Measurements from ENCODE around the gene MAIP1. TPM values are rescaled to one million over a fixed set of nuclear protein-coding genes. Genes with fewer than 3 reads are reported as not detected.

The MAIP1 gene
- polyA plus RNA-seq, 1 of the 3 experiments (the other 2 are of a cell fraction), result 11.5 TPM

DNA sequence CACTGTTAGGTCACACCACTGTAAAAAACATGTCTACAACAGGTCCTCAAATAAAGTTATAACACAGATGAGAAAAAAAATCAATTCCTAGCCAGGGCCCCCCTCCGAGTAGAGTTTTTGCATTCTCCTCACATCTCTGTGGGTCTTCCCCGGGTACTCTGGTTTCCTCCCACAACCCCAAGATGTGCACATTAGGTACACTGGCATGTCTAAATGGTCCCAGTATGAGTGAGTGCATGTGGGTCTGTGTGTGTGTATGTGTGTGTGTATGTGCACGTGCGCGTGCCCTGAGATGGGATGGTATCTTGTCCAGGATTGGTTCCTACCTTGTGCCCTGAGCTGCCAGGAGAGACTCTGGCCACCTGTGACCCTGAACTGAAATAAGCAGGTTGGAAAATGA is 5.0 kb upstream of the MAIP1 start:
- CTCF ChIA-PET, result interaction anchor here (0.8 to 0.9 kb wide), 2 partner anchors 8 to 10 kb away, joined by 3 read pairs; no protein-coding TSS in a partner anchor

More for the DNA sequence above, 5.0 kb upstream of the MAIP1 start:
- 97% methylated on average over 5 of the region's 5 CpGs for whole genome bisulfite sequencing (ENCODE audit: low lambda C conversion rate)
- no peaks in the 10 kb centered on the region; the same call in 1 of the 2 replicates for H4K20me1 ChIP-seq (ENCODE audit: insufficient read depth)
- peaks cover 63% of the 10 kb centered on the region for H3K79me2 ChIP-seq (ENCODE audit: insufficient read depth)
- TF ChIP-seq CTCF (IDR thresholded peaks at IDR 0.05) (no peak), MEF2A (IDR thresholded peaks at IDR 0.05; ENCODE audit: borderline replicate concordance, low read depth) (no peak), TAF1 (IDR thresholded peaks at IDR 0.05; ENCODE audit: borderline replicate concordance, low read depth, low read length) (no peak), RAD21 (IDR thresholded peaks at IDR 0.05; ENCODE audit: low read length) (no peak), JUND (IDR thresholded peaks at IDR 0.05) (no peak), PBX3 (IDR thresholded peaks at IDR 0.05) (no peak), TEAD4 (IDR thresholded peaks at IDR 0.05; ENCODE audit: borderline replicate concordance, insufficient read depth) (no peak), EP300 (IDR thresholded peaks at IDR 0.05; ENCODE audit: borderline replicate concordance in 1 of 2, low read depth in 1 of 2, low read length in 1 of 2) (no peak), RFX5 (IDR thresholded peaks at IDR 0.05; ENCODE audit: low read length) (no peak), USF2 (IDR thresholded peaks at IDR 0.05; ENCODE audit: borderline replicate concordance, low read depth, low read length) (no peak), FOXM1 (IDR thresholded peaks at IDR 0.05; ENCODE audit: low read depth) (no peak), MXI1 (IDR thresholded peaks at IDR 0.05; ENCODE audit: low read depth, low read length) (no peak), FOSL2 (IDR thresholded peaks at IDR 0.05; ENCODE audit: borderline replicate concordance, low read depth) (no peak)
- TF ChIP-seq, protein P1, sequence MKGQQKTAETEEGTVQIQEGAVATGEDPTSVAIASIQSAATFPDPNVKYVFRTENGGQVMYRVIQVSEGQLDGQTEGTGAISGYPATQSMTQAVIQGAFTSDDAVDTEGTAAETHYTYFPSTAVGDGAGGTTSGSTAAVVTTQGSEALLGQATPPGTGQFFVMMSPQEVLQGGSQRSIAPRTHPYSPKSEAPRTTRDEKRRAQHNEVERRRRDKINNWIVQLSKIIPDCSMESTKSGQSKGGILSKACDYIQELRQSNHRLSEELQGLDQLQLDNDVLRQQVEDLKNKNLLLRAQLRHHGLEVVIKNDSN (IDR thresholded peaks at IDR 0.05; ENCODE audit: borderline replicate concordance, low read depth), result no peak
- H3F3A ChIP-seq (replicated peaks; ENCODE audit: insufficient read depth), result peaks cover 23% of the 10 kb centered on the region
- H3K36me3 ChIP-seq (replicated peaks in 1 of 2; ENCODE audit: control insufficient read depth in 1 of 2, insufficient read depth in 2 of 2, low read length in 1 of 2), result peaks cover 31 to 55% of the 10 kb centered on the region in 2 experiments
- H3K27me3 ChIP-seq (ENCODE audit: insufficient read depth), result no peaks in the 10 kb centered on the region
- no peak overlapping the region for H2AFZ ChIP-seq (ENCODE audit: low read depth)
- H3K4me3 ChIP-seq (ENCODE audit: low read depth in 2 of 2, low read length in 1 of 2), result no peak overlapping the region
- H3K9me3 ChIP-seq, result no peaks in the 10 kb centered on the region
- no peak overlapping the region for H3K27ac ChIP-seq (ENCODE audit: low read depth in 2 of 2, low read length in 1 of 2)
- H3K4me2 ChIP-seq, result no peak overlapping the region
- H3K4me1 ChIP-seq (ENCODE audit: control insufficient read depth in 1 of 2, insufficient read depth in 2 of 2, low read depth in 1 of 2, low read length in 1 of 2), result peaks cover 2 to 12% of the 10 kb centered on the region in 2 experiments; a peak in 2 of 4 replicates
- H3K9me2 ChIP-seq, result no peaks in the 10 kb centered on the region
- DNase-seq, result no peak
- H3K9ac ChIP-seq, result no peak overlapping the region
- POLR2A ChIA-PET, result no interaction called here
